AG09319 (cell line): ENCODE results near the gene MGAT4B.
A peak's percentile ranks its signal among the peaks of the same experiment; 100 is the strongest.

Experiments
- DNase-seq: peaks from one replicate; pipeline ENCODE4 v3.0.0-alpha.2; 2010; ENCODE audit warnings: low read depth; ENCODE audit errors: extremely low read depth
- CTCF ChIP-seq: IDR thresholded peaks from 2 replicates; pipeline ENCODE4 v1.5.1; 2011; ENCODE audit warnings: low read depth, mild to moderate bottlenecking, inconsistent platforms, low read length, moderate library complexity

Gene MGAT4B

GRCh38 chr5:179820127-179820482, 13.4 kb upstream of the MGAT4B start:
- DNase-seq = no peak
- TF ChIP-seq CTCF = no peak

- no peak for DNase-seq
- no peak for TF ChIP-seq CTCF
These were observed 12.8 kb upstream of the MGAT4B start for GRCh38 chr5:179819296-179820126.

- DNase-seq = peak; percentile 78
- no peak for TF ChIP-seq CTCF
These were observed 12.2 kb upstream of the MGAT4B start for GRCh38 chr5:179818746-179819295.

GRCh38 chr5:179817890-179818745, 11.5 kb upstream of the MGAT4B start:
- no peak for TF ChIP-seq CTCF
- DNase-seq = no peak

GRCh38 chr5:179817470-179817840, 10.8 kb upstream of the MGAT4B start:
- no peak for TF ChIP-seq CTCF
- no peak for DNase-seq

- no peak for DNase-seq
- peak; percentile 3 for TF ChIP-seq CTCF
These were observed 10.3 kb upstream of the MGAT4B start for GRCh38 chr5:179816796-179817469.

GRCh38 chr5:179816401-179816795, 9.7 kb upstream of the MGAT4B start:
- no peak for TF ChIP-seq CTCF

More at GRCh38 chr5:179816401-179816795, 9.7 kb upstream of the MGAT4B start:
- DNase-seq = no peak
